ENCODE measurements around the gene CIAO2A. TPM values are rescaled to one million over a fixed set of nuclear protein-coding genes. Genes with fewer than 3 reads are reported as not detected.

CIAO2A gene
- total RNA-seq, 1 donor from 2014 or later: 33.8 TPM

- DNase-seq (ENCODE audit: extremely low spot score, unreplicated experiment): peak; percentile 57
- no peaks in the 10 kb centered on the region for H3K4me1 Mint-ChIP-seq (ENCODE audit: unreplicated experiment)
- H3K27me3 Mint-ChIP-seq (ENCODE audit: unreplicated experiment): no peaks in the 10 kb centered on the region
- H3K27ac Mint-ChIP-seq (ENCODE audit: unreplicated experiment): no peak overlapping the region
- H3K9me3 Mint-ChIP-seq (ENCODE audit: unreplicated experiment): no peaks in the 10 kb centered on the region
- H3K4me3 Mint-ChIP-seq (ENCODE audit: unreplicated experiment): no peak overlapping the region
- H3K36me3 Mint-ChIP-seq (ENCODE audit: unreplicated experiment): peaks cover 44% of the 10 kb centered on the region
- TF ChIP-seq CTCF (IDR thresholded peaks at IDR 0.05): no peak
These were observed 43.7 kb upstream of the CIAO2A start for GRCh38 chr15:64137226-64137833.

GRCh38 chr15:64136347-64136746 is 42.7 kb upstream of the CIAO2A start:
- H3K36me3 Mint-ChIP-seq (ENCODE audit: unreplicated experiment): peaks cover 45% of the 10 kb centered on the region
- no peaks in the 10 kb centered on the region for H3K9me3 Mint-ChIP-seq (ENCODE audit: unreplicated experiment)
- H3K4me3 Mint-ChIP-seq (ENCODE audit: unreplicated experiment): no peak overlapping the region
- peak; percentile 1 for DNase-seq (ENCODE audit: extremely low spot score, unreplicated experiment)
- H3K4me1 Mint-ChIP-seq (ENCODE audit: unreplicated experiment): no peaks in the 10 kb centered on the region
- no peak overlapping the region for H3K27ac Mint-ChIP-seq (ENCODE audit: unreplicated experiment)
- no peaks in the 10 kb centered on the region for H3K27me3 Mint-ChIP-seq (ENCODE audit: unreplicated experiment)
- TF ChIP-seq CTCF (IDR thresholded peaks at IDR 0.05): no peak

- no peak for DNase-seq (ENCODE audit: extremely low spot score, unreplicated experiment)
- H3K27me3 Mint-ChIP-seq (ENCODE audit: unreplicated experiment): no peaks in the 10 kb centered on the region
- H3K27ac Mint-ChIP-seq (ENCODE audit: unreplicated experiment): no peak overlapping the region
- H3K36me3 Mint-ChIP-seq (ENCODE audit: unreplicated experiment): peaks cover 50% of the 10 kb centered on the region
- TF ChIP-seq CTCF (IDR thresholded peaks at IDR 0.05): no peak
- H3K9me3 Mint-ChIP-seq (ENCODE audit: unreplicated experiment): no peaks in the 10 kb centered on the region
- no peak overlapping the region for H3K4me3 Mint-ChIP-seq (ENCODE audit: unreplicated experiment)
- no peaks in the 10 kb centered on the region for H3K4me1 Mint-ChIP-seq (ENCODE audit: unreplicated experiment)
These were observed 40.7 kb upstream of the CIAO2A start for GRCh38 chr15:64134345-64134829.

DNA sequence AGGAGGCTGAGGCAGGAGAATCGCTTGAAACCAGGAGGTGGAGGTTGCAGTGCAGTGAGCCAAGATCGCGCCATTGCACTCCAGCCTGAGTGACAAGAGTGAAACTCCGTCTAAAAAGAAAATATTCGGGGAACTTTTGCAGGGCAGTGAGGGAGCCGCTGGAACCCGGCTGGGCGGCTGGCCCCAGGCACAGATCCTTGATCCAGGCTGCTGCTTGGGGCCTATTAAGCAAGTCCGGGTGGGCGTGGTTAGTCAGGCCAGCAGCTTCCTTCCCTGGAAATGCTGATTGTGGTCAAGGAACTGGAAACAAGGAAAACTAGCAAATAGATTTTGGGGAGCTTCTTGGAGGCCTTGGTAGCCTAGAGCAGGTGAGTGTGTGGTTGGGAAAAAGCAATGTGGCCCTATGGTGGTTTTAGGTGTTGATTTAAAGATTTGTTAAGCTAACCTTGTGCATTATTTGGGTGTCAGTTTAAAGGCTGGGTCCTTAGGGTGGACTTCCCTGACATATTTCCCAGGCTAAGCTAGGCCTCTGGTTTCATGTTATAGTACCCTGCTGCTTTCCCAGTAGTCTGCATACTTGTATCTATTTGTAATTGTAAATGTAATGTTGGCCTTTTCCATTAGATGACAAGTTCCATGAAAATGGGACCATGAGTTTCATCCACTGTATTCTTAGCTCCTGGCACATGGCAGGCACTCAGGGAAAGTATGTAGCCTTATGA is 40.1 kb upstream of the CIAO2A start:
- Mint-ChIP-seq H3K4me1 (ENCODE audit: unreplicated experiment) (no peaks in the 10 kb centered on the region), H3K27ac (ENCODE audit: unreplicated experiment) (no peak overlapping the region), H3K9me3 (ENCODE audit: unreplicated experiment) (no peaks in the 10 kb centered on the region), H3K4me3 (ENCODE audit: unreplicated experiment) (no peak overlapping the region), H3K27me3 (ENCODE audit: unreplicated experiment) (no peaks in the 10 kb centered on the region), H3K36me3 (ENCODE audit: unreplicated experiment) (peaks cover 47% of the 10 kb centered on the region)
- no peak for TF ChIP-seq CTCF (IDR thresholded peaks at IDR 0.05)
- DNase-seq (ENCODE audit: extremely low spot score, unreplicated experiment): no peak

- H3K27ac Mint-ChIP-seq (ENCODE audit: unreplicated experiment): no peak overlapping the region
- no peak for TF ChIP-seq CTCF (IDR thresholded peaks at IDR 0.05)
- H3K9me3 Mint-ChIP-seq (ENCODE audit: unreplicated experiment): no peaks in the 10 kb centered on the region
- H3K27me3 Mint-ChIP-seq (ENCODE audit: unreplicated experiment): no peaks in the 10 kb centered on the region
- H3K36me3 Mint-ChIP-seq (ENCODE audit: unreplicated experiment): peaks cover 57% of the 10 kb centered on the region
- DNase-seq (ENCODE audit: extremely low spot score, unreplicated experiment): no peak
- H3K4me3 Mint-ChIP-seq (ENCODE audit: unreplicated experiment): no peak overlapping the region
- H3K4me1 Mint-ChIP-seq (ENCODE audit: unreplicated experiment): no peaks in the 10 kb centered on the region
These were observed 38.6 kb upstream of the CIAO2A start for GRCh38 chr15:64132217-64132616.

Measured in osteocyte (in vitro differentiated cells).